Measurements from ENCODE around the gene RHBDL3.

GRCh38 chr17:32356378-32356743 is 90.7 kb downstream of the RHBDL3 start:
- TF ChIP-seq CTCF (IDR thresholded peaks at IDR 0.05): no peak
- no peak for TF ChIP-seq POLR2A (IDR thresholded peaks at IDR 0.05)
